Gastrocnemius medialis (tissue), 4 donors: ENCODE results near the gene GRIN2A.

Experiments used
- POLR2A ChIP-seq, 2 donors: fragments of 450-650 bp; IDR thresholded peaks; one replicate each; pipeline ENCODE4 v1.6.1; 2017; ENCODE audit warnings: antibody characterized with exemption in 2 of 2, mild to moderate bottlenecking in 2 of 2, moderate library complexity in 2 of 2
- TF ChIP-seq, protein P1 (sequence below), 5 experiments: fragments of 450-650 bp in 3 of 5; fragments of 200-600 bp in 2 of 5; sonication (generic) in 2 of 5; IDR thresholded peaks in 4 of 5; conservative IDR thresholded peaks in 1 of 5; 1 replicate in 4 of 5; 2 replicates in 1 of 5; pipeline ENCODE4 v1.5.1; 2016 to 2019; ENCODE audit warnings: antibody characterized with exemption in 5 of 5, mild to moderate bottlenecking in 3 of 5, moderate library complexity in 3 of 5

DNA sequence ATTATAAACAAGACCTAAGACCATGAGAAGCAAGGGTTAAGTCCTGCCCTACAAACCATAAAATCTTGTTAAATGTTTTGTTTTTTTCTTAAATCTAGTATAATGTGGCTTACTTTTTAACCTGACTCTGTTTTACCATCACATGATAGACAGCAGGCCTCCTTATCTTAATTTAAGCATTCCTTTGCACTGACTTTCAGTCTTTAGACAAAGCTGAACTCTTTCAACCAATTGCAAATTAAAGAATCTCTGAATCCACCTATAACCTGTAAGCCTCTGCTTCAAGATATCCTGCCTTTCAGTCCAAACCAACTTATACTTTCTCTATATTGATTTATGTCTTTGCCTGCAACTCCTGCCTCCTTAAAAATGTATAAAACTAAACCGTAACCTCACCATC lies 478.5 kb downstream of the GRIN2A start:
- TF ChIP-seq, protein P1, sequence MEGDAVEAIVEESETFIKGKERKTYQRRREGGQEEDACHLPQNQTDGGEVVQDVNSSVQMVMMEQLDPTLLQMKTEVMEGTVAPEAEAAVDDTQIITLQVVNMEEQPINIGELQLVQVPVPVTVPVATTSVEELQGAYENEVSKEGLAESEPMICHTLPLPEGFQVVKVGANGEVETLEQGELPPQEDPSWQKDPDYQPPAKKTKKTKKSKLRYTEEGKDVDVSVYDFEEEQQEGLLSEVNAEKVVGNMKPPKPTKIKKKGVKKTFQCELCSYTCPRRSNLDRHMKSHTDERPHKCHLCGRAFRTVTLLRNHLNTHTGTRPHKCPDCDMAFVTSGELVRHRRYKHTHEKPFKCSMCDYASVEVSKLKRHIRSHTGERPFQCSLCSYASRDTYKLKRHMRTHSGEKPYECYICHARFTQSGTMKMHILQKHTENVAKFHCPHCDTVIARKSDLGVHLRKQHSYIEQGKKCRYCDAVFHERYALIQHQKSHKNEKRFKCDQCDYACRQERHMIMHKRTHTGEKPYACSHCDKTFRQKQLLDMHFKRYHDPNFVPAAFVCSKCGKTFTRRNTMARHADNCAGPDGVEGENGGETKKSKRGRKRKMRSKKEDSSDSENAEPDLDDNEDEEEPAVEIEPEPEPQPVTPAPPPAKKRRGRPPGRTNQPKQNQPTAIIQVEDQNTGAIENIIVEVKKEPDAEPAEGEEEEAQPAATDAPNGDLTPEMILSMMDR (IDR thresholded peaks at IDR 0.05 in 4 of 5, conservative IDR thresholded peaks at IDR 0.05 in 1 of 5) = no peak
- TF ChIP-seq POLR2A (IDR thresholded peaks at IDR 0.05) = no peak
